Measurements from ENCODE around the gene EBF3. TPM values are rescaled to one million over a fixed set of nuclear protein-coding genes. Genes with fewer than 3 reads are reported as not detected.
A peak's percentile ranks its signal among the peaks of the same experiment; 100 is the strongest.

The EBF3 gene
- total RNA-seq, 1 donor from 2014 or later, result 0.20 TPM

DNA sequence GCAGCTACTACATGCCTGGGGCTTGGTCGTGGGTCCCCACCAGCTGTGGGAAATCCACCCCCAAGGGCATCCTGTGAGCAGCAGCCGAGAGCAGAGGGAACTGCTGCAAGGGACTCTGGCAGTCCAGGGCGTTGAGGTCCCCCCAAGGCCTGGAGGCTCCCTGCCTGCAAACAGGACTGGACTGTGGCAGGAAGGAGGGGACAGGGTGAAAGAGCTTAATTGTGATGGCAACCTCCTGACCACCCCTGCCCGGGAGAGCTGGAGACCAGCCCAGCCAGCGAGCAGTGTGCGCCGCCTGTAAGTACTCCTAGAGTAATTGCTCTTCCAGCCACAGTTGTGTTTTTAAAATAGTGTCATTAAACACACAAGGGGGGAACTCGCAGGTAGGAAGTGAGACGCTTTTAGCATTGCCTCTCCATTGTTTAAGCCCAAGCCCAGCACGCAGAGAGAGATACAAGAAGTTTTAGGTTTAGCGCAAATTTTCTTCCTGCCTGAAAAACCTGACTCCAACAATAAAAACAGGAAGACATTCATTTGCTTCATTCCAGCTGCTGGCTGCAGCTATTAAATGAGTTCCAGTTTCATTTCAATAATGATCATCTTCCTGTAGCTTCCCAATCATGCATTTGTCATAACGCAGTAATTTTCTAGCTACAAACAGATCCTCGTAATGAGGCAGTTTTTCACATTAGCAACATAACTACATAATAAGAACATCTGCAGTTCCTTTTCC is 111.1 kb downstream of the EBF3 start:
- TF ChIP-seq, protein P1, sequence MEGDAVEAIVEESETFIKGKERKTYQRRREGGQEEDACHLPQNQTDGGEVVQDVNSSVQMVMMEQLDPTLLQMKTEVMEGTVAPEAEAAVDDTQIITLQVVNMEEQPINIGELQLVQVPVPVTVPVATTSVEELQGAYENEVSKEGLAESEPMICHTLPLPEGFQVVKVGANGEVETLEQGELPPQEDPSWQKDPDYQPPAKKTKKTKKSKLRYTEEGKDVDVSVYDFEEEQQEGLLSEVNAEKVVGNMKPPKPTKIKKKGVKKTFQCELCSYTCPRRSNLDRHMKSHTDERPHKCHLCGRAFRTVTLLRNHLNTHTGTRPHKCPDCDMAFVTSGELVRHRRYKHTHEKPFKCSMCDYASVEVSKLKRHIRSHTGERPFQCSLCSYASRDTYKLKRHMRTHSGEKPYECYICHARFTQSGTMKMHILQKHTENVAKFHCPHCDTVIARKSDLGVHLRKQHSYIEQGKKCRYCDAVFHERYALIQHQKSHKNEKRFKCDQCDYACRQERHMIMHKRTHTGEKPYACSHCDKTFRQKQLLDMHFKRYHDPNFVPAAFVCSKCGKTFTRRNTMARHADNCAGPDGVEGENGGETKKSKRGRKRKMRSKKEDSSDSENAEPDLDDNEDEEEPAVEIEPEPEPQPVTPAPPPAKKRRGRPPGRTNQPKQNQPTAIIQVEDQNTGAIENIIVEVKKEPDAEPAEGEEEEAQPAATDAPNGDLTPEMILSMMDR (IDR thresholded peaks at IDR 0.05), result no peak
- no peaks in the 10 kb centered on the region for H3K27me3 ChIP-seq
- H3K4me3 ChIP-seq, result peak overlapping the region; percentile 4
- ATAC-seq (no peak), DNase-seq (no peak)
- intact Hi-C loops (cut with DNase I), result no loop called here
- no peak overlapping the region for H3K27ac ChIP-seq
- peaks cover 12% of the 10 kb centered on the region for H3K4me1 ChIP-seq
- H3K9me3 ChIP-seq, result no peaks in the 10 kb centered on the region
- no peaks in the 10 kb centered on the region for H3K36me3 ChIP-seq

DNA sequence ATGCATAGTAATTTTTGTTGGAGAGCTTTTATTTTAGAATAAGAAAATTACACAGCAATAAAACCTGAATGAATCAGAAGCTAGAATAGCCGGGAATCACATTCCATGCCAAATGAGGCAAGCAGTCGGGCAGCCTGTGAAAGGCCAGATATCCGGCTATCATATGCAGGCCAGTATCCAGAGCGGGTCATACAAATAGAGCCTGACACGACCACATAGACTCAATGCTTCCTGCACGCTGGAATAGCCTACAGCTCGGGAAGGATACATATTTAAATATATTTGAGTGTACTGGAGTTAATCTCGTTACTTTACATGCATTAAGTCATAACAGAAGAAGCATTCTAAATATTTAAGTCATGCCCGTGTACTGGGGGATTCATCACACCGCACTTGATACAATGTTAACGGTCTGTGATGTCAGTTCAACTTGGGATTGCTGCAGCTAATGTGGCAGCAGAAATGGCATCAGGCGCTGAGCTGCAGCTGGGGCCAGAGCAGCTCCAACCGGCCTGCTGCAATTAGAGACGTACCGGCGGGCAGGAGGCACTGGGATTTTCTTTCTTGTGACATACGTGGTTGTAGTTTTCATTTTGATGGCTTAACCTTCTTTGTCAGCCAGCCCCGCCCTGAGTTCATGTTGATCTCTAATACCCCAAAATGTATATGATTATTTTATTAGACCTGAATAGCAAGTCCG is 112.0 kb downstream of the EBF3 start:
- TF ChIP-seq, protein P1 (IDR thresholded peaks at IDR 0.05), result no peak
- no peaks in the 10 kb centered on the region for H3K36me3 ChIP-seq
- H3K4me1 ChIP-seq, result peaks cover 12% of the 10 kb centered on the region
- ATAC-seq (no peak), DNase-seq (no peak)
- H3K4me3 ChIP-seq, result no peak overlapping the region
- H3K27ac ChIP-seq, result no peak overlapping the region
- H3K9me3 ChIP-seq, result no peaks in the 10 kb centered on the region
- H3K27me3 ChIP-seq, result no peaks in the 10 kb centered on the region
- intact Hi-C loops (cut with DNase I), result no loop called here

DNA sequence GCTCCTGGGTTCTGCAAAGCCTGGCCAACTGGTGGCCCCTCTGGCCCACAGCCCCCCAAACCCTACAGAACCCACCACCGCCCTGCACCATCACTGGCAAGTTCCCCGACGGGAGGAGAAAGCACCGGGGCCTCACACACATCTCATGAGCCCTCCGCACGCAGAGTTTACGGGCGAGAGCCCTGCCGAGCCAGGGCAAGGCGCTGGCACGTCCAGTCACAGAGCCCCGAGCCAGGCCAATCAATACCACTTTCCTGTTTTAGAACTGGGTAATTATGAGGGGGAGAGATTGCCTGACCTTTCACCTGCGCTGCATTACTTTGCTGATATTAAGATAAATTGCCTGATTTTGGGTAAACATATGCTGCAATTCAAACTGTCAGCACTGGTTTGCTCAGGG is 113.3 kb downstream of the EBF3 start:
- Histone ChIP-seq H3K27ac (no peak overlapping the region), H3K4me3 (no peak overlapping the region), H3K27me3 (no peaks in the 10 kb centered on the region), H3K36me3 (no peaks in the 10 kb centered on the region), H3K4me1 (peaks cover 12% of the 10 kb centered on the region), H3K9me3 (no peaks in the 10 kb centered on the region)
- TF ChIP-seq, protein P1 (IDR thresholded peaks at IDR 0.05), result no peak
- DNase-seq (no peak), ATAC-seq (no peak)
- intact Hi-C loops (cut with DNase I), result no loop called here

DNA sequence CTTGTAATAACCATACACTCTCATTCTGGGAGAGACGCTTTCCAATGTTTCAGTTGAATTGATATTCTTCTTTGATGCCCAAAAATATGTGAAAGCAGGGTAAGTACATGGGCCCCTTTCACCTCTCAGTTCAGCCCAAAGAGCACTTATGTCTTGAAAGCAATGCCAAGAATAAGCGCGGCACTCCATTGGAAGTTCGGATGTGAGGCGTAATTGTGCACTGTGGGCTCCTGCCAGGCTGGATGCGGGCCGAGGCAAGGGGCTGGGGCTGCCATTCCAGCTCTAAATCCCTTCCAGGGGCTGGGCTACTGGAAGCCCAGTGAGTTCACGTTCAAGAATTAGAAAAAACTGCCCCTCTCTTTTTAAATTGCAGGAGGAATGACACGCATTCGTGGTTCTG is 113.8 kb downstream of the EBF3 start:
- intact Hi-C loops (cut with DNase I), result no loop called here
- ATAC-seq, result no peak
- DNase-seq, result no peak

DNA sequence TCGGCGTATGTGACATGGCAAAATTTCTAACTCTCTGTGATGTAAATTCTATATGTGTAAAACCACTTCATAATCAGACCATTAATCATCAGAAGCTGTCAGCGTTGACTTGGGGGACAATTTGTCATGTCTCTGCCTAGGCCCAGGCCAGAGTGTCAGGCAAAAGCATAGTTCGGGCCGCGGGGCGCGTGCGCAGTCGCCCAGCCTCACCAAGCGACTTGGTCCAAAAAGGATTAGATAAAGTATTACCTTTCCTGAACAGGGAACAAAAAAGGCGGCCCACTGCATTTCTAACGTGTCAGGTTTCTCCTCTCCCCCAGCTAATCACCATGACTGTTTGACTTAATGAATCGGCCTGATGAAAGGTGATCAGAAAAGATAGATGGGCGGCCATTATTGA is 114.2 kb downstream of the EBF3 start:
- Histone ChIP-seq H3K4me3 (no peak overlapping the region), H3K27me3 (no peaks in the 10 kb centered on the region), H3K9me3 (no peaks in the 10 kb centered on the region), H3K4me1 (peaks cover 12% of the 10 kb centered on the region), H3K36me3 (no peaks in the 10 kb centered on the region), H3K27ac (no peak overlapping the region)
- ATAC-seq, result no peak
- DNase-seq, result no peak
- intact Hi-C loops (cut with DNase I), result no loop called here
- TF ChIP-seq, protein P1 (IDR thresholded peaks at IDR 0.05), result no peak

More for the DNA sequence above, 113.8 kb downstream of the EBF3 start:
- TF ChIP-seq, protein P1 (IDR thresholded peaks at IDR 0.05), result no peak
- no peak overlapping the region for H3K4me3 ChIP-seq
- no peaks in the 10 kb centered on the region for H3K36me3 ChIP-seq
- no peaks in the 10 kb centered on the region for H3K9me3 ChIP-seq
- no peak overlapping the region for H3K27ac ChIP-seq
- H3K27me3 ChIP-seq, result no peaks in the 10 kb centered on the region
- peaks cover 12% of the 10 kb centered on the region for H3K4me1 ChIP-seq
